ENCODE results near the gene CFAP92. TPM values are rescaled to one million over a fixed set of nuclear protein-coding genes. Genes with fewer than 3 reads are reported as not detected.

CFAP92 gene
- total RNA-seq, 2 donors from 2014 or later, result 0.15 to 0.37 TPM

- ATAC-seq, result no peak
- Mint-ChIP-seq H3K27me3 (peaks cover 20% of the 10 kb centered on the region), H3K4me3 (no peak overlapping the region), H3K4me1 (peaks cover 24% of the 10 kb centered on the region), H3K27ac (no peak overlapping the region), H3K36me3 (ENCODE audit: low read depth) (peaks cover 5% of the 10 kb centered on the region)
- H3K9me3 ChIP-seq (ENCODE audit: control insufficient read depth, low read length, poor library complexity, severe bottlenecking), result no peaks in the 10 kb centered on the region
- no peak for DNase-seq
Measured at GRCh38 chr3:128997486-128998133, 3.7 kb upstream of the CFAP92 start.

- Mint-ChIP-seq H3K4me3 (no peak overlapping the region), H3K27me3 (peaks cover 12% of the 10 kb centered on the region), H3K4me1 (peaks cover 18% of the 10 kb centered on the region), H3K27ac (peak overlapping the region; percentile 21), H3K36me3 (ENCODE audit: low read depth) (no peaks in the 10 kb centered on the region)
- ATAC-seq (no peak), DNase-seq (no peak)
- no peaks in the 10 kb centered on the region for H3K9me3 ChIP-seq (ENCODE audit: control insufficient read depth, low read length, poor library complexity, severe bottlenecking)
Measured at GRCh38 chr3:128996726-128997125, 2.9 kb upstream of the CFAP92 start.

- H3K9me3 ChIP-seq (ENCODE audit: control insufficient read depth, low read length, poor library complexity, severe bottlenecking), result no peaks in the 10 kb centered on the region
- ATAC-seq, result no peak
- DNase-seq, result no peak
- no peak overlapping the region for H3K4me3 Mint-ChIP-seq
- H3K4me1 Mint-ChIP-seq, result peaks cover 18% of the 10 kb centered on the region
- H3K27ac Mint-ChIP-seq, result peak overlapping the region; percentile 21
- H3K27me3 Mint-ChIP-seq, result peaks cover 12% of the 10 kb centered on the region
- H3K36me3 Mint-ChIP-seq (ENCODE audit: low read depth), result no peaks in the 10 kb centered on the region
Measured at GRCh38 chr3:128996200-128996599, 2.3 kb upstream of the CFAP92 start.

- no peak overlapping the region for H3K4me3 Mint-ChIP-seq
Measured at GRCh38 chr3:128995737-128996136, 1.9 kb upstream of the CFAP92 start.

GRCh38 chr3:128994581-128995546, 988 bp upstream of the CFAP92 start:
- DNase-seq (no peak), ATAC-seq (no peak)
- H3K4me3 Mint-ChIP-seq, result peak overlapping the region; percentile 83
- peaks cover 2% of the 10 kb centered on the region for H3K27me3 Mint-ChIP-seq
- peaks cover 18% of the 10 kb centered on the region for H3K4me1 Mint-ChIP-seq
- H3K36me3 Mint-ChIP-seq (ENCODE audit: low read depth), result no peaks in the 10 kb centered on the region
- H3K27ac Mint-ChIP-seq, result peak overlapping the region; percentile 87
- H3K9me3 ChIP-seq (ENCODE audit: control insufficient read depth, low read length, poor library complexity, severe bottlenecking), result no peaks in the 10 kb centered on the region

More at GRCh38 chr3:128995737-128996136, 1.9 kb upstream of the CFAP92 start:
- Mint-ChIP-seq H3K4me1 (peaks cover 18% of the 10 kb centered on the region), H3K27ac (peak overlapping the region; percentile 34), H3K27me3 (peaks cover 10% of the 10 kb centered on the region), H3K36me3 (ENCODE audit: low read depth) (no peaks in the 10 kb centered on the region)
- DNase-seq, result no peak
- H3K9me3 ChIP-seq (ENCODE audit: control insufficient read depth, low read length, poor library complexity, severe bottlenecking), result no peaks in the 10 kb centered on the region
- ATAC-seq, result no peak

- H3K27me3 Mint-ChIP-seq, result no peaks in the 10 kb centered on the region
- no peak for ATAC-seq
Measured at GRCh38 chr3:128994173-128994512, 267 bp upstream of the CFAP92 start.

GRCh38 chr3:128992926-128993460, 883 bp downstream of the CFAP92 start:
- no peaks in the 10 kb centered on the region for H3K9me3 ChIP-seq (ENCODE audit: control insufficient read depth, low read length, poor library complexity, severe bottlenecking)
- no peak for DNase-seq
- peak overlapping the region; percentile 87 for H3K27ac Mint-ChIP-seq
- H3K4me3 Mint-ChIP-seq, result peak overlapping the region; percentile 83
- no peak for ATAC-seq
- no peaks in the 10 kb centered on the region for H3K27me3 Mint-ChIP-seq
- no peaks in the 10 kb centered on the region for H3K36me3 Mint-ChIP-seq (ENCODE audit: low read depth)
- peaks cover 15% of the 10 kb centered on the region for H3K4me1 Mint-ChIP-seq

More at GRCh38 chr3:128994173-128994512, 267 bp upstream of the CFAP92 start:
- H3K36me3 Mint-ChIP-seq (ENCODE audit: low read depth), result no peaks in the 10 kb centered on the region
- peak overlapping the region; percentile 87 for H3K27ac Mint-ChIP-seq
- H3K4me1 Mint-ChIP-seq, result peaks cover 18% of the 10 kb centered on the region
- H3K4me3 Mint-ChIP-seq, result peak overlapping the region; percentile 83
- no peak for DNase-seq
- H3K9me3 ChIP-seq (ENCODE audit: control insufficient read depth, low read length, poor library complexity, severe bottlenecking), result no peaks in the 10 kb centered on the region

- H3K27ac Mint-ChIP-seq, result no peak overlapping the region
- ATAC-seq (no peak), DNase-seq (no peak)
- peaks cover 18% of the 10 kb centered on the region for H3K4me1 Mint-ChIP-seq
- H3K4me3 Mint-ChIP-seq, result no peak overlapping the region
- no peaks in the 10 kb centered on the region for H3K27me3 Mint-ChIP-seq
- H3K9me3 ChIP-seq (ENCODE audit: control insufficient read depth, low read length, poor library complexity, severe bottlenecking), result no peaks in the 10 kb centered on the region
- no peaks in the 10 kb centered on the region for H3K36me3 Mint-ChIP-seq (ENCODE audit: low read depth)
Measured at GRCh38 chr3:128991355-128991895, 2.5 kb downstream of the CFAP92 start.

GRCh38 chr3:128988286-128988685, 5.6 kb downstream of the CFAP92 start:
- H3K27ac Mint-ChIP-seq, result no peak overlapping the region
- ATAC-seq, result no peak
- H3K27me3 Mint-ChIP-seq, result peaks cover 5% of the 10 kb centered on the region
- DNase-seq, result no peak
- H3K4me1 Mint-ChIP-seq, result peaks cover 6% of the 10 kb centered on the region
- H3K4me3 Mint-ChIP-seq, result no peak overlapping the region
- no peaks in the 10 kb centered on the region for H3K9me3 ChIP-seq (ENCODE audit: control insufficient read depth, low read length, poor library complexity, severe bottlenecking)
- peaks cover 2% of the 10 kb centered on the region for H3K36me3 Mint-ChIP-seq (ENCODE audit: low read depth)

GRCh38 chr3:128987302-128988100, 6.4 kb downstream of the CFAP92 start:
- no peak overlapping the region for H3K27ac Mint-ChIP-seq
- peaks cover 5% of the 10 kb centered on the region for H3K4me1 Mint-ChIP-seq

GRCh38 chr3:128984596-128984995, 9.3 kb downstream of the CFAP92 start:
- H3K27ac Mint-ChIP-seq, result no peak overlapping the region
- no peaks in the 10 kb centered on the region for H3K9me3 ChIP-seq (ENCODE audit: control insufficient read depth, low read length, poor library complexity, severe bottlenecking)
- H3K4me3 Mint-ChIP-seq, result no peak overlapping the region
- peaks cover 2% of the 10 kb centered on the region for H3K36me3 Mint-ChIP-seq (ENCODE audit: low read depth)
- H3K27me3 Mint-ChIP-seq, result peaks cover 11% of the 10 kb centered on the region
- H3K4me1 Mint-ChIP-seq, result peaks cover 5% of the 10 kb centered on the region
- DNase-seq (no peak), ATAC-seq (no peak)

More at GRCh38 chr3:128987302-128988100, 6.4 kb downstream of the CFAP92 start:
- no peak for ATAC-seq
- no peak for DNase-seq
- Mint-ChIP-seq H3K27me3 (peaks cover 6% of the 10 kb centered on the region), H3K36me3 (ENCODE audit: low read depth) (peaks cover 2% of the 10 kb centered on the region), H3K4me3 (no peak overlapping the region)
- H3K9me3 ChIP-seq (ENCODE audit: control insufficient read depth, low read length, poor library complexity, severe bottlenecking), result no peaks in the 10 kb centered on the region

- Mint-ChIP-seq H3K27ac (peak overlapping the region; percentile 34), H3K27me3 (peaks cover 13% of the 10 kb centered on the region), H3K4me1 (peaks cover 5% of the 10 kb centered on the region)
Measured at GRCh38 chr3:128983293-128984069, 10.4 kb downstream of the CFAP92 start.

More at GRCh38 chr3:128983293-128984069, 10.4 kb downstream of the CFAP92 start:
- Mint-ChIP-seq H3K36me3 (ENCODE audit: low read depth) (peaks cover 2% of the 10 kb centered on the region), H3K4me3 (no peak overlapping the region)
- ATAC-seq (no peak), DNase-seq (no peak)
- no peaks in the 10 kb centered on the region for H3K9me3 ChIP-seq (ENCODE audit: control insufficient read depth, low read length, poor library complexity, severe bottlenecking)
